GM19238 (cell line): ENCODE results near the gene CELSR1.

ENCODE experiments used
- DNase-seq: peaks from one replicate; pipeline ENCODE4 v3.0.0; 2011; ENCODE audit warnings: low spot score; ENCODE audit not compliant: insufficient read length

Gene CELSR1

GRCh38 chr22:46576556-46577367 lies 39.3 kb upstream of the CELSR1 start:
- DNase-seq = peak; percentile 78

GRCh38 chr22:46575911-46576555 lies 38.6 kb upstream of the CELSR1 start:
- DNase-seq = no peak

GRCh38 chr22:46574993-46575910 lies 37.8 kb upstream of the CELSR1 start:
- no peak for DNase-seq

GRCh38 chr22:46574438-46574992 lies 37.1 kb upstream of the CELSR1 start:
- no peak for DNase-seq

- DNase-seq = no peak
These were observed 36.5 kb upstream of the CELSR1 start for GRCh38 chr22:46573781-46574437.

GRCh38 chr22:46572911-46573780 lies 35.7 kb upstream of the CELSR1 start:
- no peak for DNase-seq

- DNase-seq = no peak
These were observed 34.3 kb upstream of the CELSR1 start for GRCh38 chr22:46571642-46572250.

- no peak for DNase-seq
These were observed 32.7 kb upstream of the CELSR1 start for GRCh38 chr22:46569848-46570695.

GRCh38 chr22:46569055-46569847 lies 31.8 kb upstream of the CELSR1 start:
- DNase-seq = no peak

- DNase-seq = no peak
These were observed 30.8 kb upstream of the CELSR1 start for GRCh38 chr22:46568102-46568809.

- DNase-seq = no peak
These were observed 30.1 kb upstream of the CELSR1 start for GRCh38 chr22:46567471-46567870.

- DNase-seq = no peak
These were observed 26.8 kb upstream of the CELSR1 start for GRCh38 chr22:46564084-46564714.

- peak; percentile 68 for DNase-seq
These were observed 26.1 kb upstream of the CELSR1 start for GRCh38 chr22:46563381-46564083.

- DNase-seq = no peak
These were observed 24.1 kb upstream of the CELSR1 start for GRCh38 chr22:46561435-46561905.

GRCh38 chr22:46560696-46561295 lies 23.4 kb upstream of the CELSR1 start:
- no peak for DNase-seq
